ENCODE data around the gene SLC19A1. TPM values are rescaled to one million over a fixed set of nuclear protein-coding genes. Genes with fewer than 3 reads are reported as not detected.
"Not testable (repeated sequence)": the region's sequence is repeated elsewhere in the genome, so short reads cannot be mapped to it uniquely, and the experiment has no call there.

Gene SLC19A1
- polyA plus RNA-seq, 3 donors, result 41.7 to 62.4 (median 53.5) TPM

DNA sequence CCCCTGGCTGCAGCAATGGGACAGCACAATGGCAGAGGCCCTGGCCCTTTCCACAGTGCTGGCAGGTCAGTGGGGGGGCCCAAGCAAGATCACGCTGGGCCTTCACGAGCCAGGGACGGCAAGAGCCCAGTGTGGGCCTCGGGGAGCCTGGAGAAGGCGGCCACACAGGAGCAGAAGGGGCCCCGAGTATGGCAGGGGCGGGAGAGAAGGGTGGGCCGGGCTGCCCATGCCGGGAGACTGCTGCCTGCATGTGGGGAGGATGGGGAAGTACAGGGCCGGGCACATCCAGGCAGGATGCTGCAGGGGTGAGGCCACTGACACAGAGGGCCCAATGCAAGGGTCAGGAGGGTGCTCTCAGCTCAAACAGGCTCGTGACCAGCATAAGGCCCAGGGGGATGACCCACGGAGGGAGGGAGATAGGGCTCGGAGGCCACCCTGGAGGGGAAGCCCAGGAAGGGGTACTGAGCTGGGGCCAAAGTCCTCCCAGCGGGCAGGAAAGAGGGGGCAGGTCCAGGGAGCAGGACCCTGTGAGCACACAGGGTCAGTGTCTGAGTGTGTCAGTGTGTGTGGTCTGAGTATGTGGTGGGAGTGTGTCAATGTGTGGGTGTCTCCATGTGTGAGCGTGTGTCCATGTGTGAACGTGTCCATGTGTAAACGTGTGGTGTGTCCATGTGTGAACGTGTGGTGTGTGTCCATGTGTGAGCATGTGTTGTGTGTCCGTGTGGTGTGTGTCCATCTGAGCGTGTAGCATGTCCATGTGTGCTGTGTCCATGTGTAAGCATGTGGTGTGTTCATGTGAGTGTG, 13.1 kb downstream of the SLC19A1 start:
- peak in 1 of 11 donors; percentile 29 for DNase-seq (ENCODE audit: extremely low read depth in 1 of 11, low read depth in 9 of 11, low spot score in 4 of 11)

DNA sequence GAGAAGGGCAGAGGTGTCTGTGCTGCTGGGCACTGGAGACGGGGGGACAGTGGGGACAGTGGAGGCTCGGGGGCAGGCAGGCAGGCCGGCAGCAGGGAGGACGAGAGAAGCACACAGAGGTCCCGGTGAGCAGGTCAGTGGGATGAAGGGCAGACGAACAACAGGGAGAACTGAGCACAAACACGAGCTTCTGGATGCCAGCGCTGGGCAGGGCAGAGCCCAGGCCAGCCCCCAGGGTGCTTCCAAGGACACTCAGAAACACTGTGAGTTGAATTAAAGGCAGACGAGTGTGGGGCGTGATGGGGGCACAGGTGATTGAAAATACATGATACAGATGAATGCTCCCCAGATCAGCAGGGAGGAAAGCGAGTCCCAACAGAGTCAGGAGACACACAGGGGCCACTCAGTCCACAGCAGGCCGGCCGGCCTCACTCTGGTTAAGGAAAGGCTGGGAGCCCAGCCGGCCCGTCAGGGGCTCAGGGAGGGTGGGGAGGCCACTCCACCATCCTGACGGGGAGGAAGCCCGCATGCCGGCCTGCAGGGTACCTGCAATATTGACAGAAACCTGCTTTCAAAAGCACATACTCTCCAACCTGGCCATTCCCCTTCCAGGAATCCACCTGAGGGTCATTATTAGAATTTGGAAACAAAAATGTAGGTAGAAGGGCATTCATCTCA, 14.1 kb downstream of the SLC19A1 start:
- DNase-seq (ENCODE audit: extremely low read depth in 1 of 11, low read depth in 9 of 11, low spot score in 4 of 11), result no peak

DNA sequence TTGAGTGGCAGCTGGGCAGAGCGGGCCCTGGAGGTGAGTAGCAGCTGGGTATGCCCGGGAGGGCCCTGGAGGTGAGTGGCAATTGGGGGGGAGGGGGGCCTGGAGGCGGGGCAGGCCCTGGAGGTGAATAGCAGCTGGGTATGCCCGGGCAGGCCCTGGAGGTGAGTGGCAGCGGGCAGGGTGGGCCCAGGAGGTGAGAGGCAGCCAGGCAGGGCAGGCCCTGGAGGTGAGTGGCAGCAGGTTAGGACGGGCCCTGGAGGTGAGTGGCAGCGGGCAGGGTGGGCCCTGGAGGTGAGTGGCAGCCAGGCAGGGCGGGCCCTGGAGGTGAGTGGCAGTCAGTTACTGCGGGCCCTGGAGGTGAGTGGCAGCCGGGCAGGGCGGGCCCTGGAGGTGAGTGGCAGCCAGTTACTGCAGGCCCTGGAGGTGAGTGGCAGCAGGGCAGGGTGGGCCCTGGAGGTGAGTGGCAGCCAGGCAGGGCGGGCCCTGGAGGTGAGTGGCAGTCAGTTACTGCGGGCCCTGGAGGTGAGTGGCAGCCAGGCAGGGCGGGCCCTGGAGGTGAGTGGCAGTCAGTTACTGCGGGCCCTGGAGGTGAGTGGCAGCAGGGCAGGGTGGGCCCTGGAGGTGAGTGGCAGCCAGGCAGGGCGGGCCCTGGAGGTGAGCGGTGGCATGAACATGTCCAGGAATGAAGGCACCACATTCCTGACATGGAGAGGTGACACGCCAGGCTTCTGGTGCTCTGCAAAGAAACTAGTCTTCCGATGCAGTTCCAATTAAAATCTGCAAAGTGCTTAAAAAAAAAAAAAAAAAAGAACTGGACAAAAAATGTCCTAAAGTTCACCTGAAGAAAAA, 14.9 kb downstream of the SLC19A1 start:
- DNase-seq (ENCODE audit: extremely low read depth in 1 of 11, low read depth in 9 of 11, low spot score in 4 of 11), result not testable (repeated sequence)

DNA sequence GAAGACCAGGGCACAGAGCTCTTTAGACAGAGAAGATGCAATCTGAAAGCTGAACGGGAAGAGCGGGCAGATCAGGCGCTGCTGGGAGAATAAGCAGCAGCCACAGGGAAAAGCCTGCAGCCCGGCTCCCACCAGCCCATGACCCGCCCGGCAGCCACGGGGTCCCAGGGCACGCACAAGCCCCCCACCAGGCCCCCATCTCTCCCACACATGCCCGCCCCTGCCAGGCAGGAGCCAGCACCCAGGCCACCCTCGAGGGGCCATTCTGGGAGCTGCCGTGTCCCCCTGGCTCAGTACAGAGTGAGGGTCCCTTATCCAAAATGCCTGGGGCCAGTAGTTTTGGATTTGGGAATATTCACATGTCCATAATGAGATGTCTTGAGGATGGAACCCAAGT, 16.3 kb downstream of the SLC19A1 start:
- no peak for DNase-seq (ENCODE audit: extremely low read depth in 1 of 11, low read depth in 9 of 11, low spot score in 4 of 11)

DNA sequence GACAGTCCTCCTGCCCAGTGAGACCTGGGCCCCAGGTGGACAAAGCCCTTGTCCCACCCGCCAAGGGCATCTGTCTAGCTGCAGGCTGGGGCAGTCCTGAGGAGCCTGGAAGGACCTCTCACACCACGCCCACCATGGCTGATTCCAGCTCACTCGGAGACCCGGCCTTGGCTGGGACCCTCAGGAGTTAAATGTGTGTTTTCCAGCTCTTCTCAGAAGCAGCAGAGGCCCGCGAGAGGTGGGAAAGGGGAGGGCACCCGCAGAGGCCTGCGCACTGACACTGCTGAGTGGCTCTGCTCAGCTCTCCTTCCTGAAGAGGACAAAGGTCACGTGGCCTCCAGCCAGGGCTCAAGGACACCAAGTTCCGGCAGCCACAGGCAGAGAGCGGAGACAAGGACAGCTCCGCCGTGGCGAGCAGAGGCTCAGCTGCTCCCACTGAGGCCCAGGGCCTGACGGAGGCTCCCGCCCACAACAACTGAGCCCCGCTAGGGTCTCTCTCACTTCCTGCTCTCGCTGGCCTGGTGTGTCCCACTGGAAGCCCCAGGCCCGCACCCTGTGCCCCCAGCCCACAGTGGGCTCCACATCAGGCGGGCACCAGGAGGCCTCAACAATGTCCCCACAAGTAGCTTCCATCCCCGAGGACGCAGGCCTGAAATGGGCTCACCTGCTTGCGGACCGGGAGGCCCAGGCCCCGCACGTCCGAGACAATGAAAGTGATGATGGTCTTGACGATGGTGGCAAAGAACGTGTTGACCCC, 16.9 kb downstream of the SLC19A1 start:
- peak in 1 of 11 donors; percentile 18 for DNase-seq (ENCODE audit: extremely low read depth in 1 of 11, low read depth in 9 of 11, low spot score in 4 of 11)

DNA sequence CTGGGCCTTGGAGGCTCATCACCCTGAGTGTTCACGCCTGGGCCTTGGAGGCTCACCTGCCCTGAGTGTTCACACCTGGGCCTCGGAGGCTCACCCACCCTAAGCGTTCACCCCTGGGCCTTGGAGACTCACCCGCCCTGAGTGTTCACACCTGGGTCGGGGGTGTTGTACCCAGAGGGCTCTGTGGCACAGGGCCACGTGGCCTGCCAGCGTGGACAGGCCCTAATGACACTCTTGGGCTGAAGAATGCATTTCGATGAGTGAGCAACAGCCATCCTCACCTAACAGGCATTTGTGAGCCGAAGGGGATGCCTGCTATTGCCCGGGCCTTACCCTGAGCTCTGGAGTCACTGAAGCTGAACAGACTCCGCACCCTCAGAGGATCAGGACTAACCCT, 17.5 kb downstream of the SLC19A1 start:
- no peak for DNase-seq (ENCODE audit: extremely low read depth in 1 of 11, low read depth in 9 of 11, low spot score in 4 of 11)

DNA sequence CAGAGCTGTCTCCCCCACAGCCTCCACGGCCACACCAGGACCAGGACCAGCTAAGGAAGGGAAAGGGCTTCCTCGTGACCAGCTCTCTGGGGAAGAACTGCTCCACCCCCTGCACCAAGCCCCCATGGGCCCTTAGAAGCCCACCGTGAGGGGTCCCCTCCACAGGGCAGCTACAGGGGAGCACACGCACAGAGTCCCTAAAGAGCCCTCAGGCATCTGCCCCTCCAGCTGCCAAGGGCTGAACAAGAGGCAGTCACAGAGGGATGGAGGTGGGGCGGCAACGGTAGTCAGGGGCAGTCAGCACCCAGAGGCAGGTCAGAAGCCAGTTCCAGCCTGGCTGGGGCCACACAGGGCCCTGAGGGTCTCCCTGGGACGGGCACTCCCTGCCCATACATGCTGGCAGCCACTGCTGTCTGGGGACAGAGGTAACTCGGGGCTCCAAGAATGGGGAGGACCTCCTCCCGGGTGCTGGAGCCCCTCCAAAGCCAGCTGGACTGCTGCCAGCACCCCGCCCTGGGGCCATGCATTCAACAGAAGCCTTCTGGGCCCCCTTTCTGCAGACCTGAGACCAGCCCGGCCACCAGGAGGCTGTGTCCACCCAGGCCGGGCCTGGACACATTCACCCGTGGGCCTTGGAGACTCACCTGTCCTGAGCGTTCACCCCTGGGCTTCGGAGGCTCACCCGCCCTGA, 18.7 kb downstream of the SLC19A1 start:
- no peak for DNase-seq (ENCODE audit: extremely low read depth in 1 of 11, low read depth in 9 of 11, low spot score in 4 of 11)

DNA sequence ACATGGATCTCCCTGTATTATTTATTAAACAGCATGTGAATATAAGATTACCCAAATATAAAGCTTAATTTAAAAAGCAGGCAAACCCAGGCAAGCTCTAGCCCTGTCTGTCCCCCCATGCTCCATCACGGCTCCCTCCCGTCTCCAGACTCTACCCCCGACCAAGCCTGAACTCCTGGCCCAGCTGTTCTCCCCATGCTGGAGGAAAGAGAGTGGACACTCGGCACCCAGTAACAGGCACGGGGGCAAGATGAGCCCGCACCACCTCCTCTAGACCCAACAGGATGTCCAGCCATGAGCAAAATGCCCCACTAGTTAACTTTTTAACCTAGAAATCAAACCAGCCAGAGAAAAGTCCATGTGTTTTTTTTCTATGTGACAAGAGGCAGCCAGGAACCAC, 19.3 kb downstream of the SLC19A1 start:
- DNase-seq (ENCODE audit: extremely low read depth in 1 of 11, low read depth in 9 of 11, low spot score in 4 of 11), result no peak

DNA sequence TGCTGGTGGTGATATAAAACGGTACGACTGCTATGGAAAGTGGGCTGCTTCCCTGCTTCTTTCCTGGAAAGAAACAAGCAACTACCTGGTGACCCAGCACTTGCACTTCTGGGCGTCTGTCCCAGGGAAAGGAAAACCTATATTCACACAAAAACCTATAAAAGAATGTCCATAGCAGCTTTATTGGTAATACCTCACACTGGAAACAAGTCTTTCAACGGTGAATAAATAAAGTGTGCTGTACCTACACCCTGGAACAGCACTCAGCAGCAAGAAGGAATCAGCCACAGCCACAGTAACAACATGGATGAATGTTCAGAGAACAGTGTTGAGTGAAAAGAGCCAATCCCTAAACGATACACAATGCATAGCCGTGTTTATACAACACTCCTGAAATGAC, 19.9 kb downstream of the SLC19A1 start:
- DNase-seq (ENCODE audit: extremely low read depth in 1 of 11, low read depth in 9 of 11, low spot score in 4 of 11), result no peak

DNA sequence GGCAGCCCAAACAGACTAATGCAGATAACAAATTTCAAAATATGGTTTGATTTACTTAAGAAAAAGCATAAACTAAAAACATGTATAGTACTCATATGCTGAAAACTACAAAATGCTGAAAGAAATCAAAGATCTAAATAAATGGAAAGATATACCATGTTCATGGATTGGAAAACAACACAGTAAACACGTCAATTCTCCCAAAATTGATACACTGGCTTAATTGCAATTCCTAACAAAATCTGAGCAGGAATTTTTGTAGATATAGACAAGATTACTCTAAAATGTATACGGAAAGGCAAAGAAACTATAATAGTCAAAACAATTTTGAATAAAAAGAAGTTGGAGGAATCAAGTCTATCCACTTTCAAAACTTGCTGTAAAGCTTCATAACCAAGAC, 21.0 kb downstream of the SLC19A1 start:
- DNase-seq (ENCODE audit: extremely low read depth in 1 of 11, low read depth in 9 of 11, low spot score in 4 of 11), result no peak

DNA sequence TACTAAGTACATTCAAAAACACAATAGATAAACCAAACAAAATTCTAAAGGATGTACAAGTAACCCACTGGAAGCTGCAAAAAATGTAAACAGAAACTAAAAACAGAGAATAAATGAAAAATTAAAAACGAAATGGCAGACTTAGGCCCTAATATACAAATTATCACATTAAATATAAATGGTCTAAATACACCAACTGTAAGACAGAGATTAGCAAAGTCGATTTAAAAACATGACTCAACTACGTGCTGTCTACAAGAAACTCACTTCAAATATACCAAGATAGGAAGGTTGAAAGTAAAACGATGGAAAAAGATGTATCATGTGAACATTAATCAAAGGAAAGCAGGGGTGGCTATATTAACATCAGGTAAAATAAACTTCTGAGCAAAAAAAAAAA, 23.1 kb downstream of the SLC19A1 start:
- DNase-seq (ENCODE audit: extremely low read depth in 1 of 11, low read depth in 9 of 11, low spot score in 4 of 11), result no peak

DNA sequence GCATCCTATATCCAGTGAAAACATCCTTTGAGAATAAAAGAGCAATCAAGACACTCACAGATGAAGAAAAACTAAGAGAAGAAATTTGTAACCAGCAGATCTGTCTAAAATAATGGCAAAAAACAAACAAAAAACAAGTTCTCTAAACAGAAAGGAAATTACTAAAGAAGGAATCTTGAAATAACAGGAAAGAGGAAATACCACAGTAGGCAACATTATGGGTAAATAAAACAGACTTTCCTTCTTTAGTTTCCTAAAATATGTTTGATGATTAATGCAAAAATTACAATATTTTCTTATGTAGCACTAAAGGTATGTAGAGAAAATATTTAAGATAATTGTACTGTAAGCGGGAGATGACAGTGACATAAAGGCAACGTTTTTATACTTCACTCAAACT, 23.5 kb downstream of the SLC19A1 start:
- no peak for DNase-seq (ENCODE audit: extremely low read depth in 1 of 11, low read depth in 9 of 11, low spot score in 4 of 11)

DNA sequence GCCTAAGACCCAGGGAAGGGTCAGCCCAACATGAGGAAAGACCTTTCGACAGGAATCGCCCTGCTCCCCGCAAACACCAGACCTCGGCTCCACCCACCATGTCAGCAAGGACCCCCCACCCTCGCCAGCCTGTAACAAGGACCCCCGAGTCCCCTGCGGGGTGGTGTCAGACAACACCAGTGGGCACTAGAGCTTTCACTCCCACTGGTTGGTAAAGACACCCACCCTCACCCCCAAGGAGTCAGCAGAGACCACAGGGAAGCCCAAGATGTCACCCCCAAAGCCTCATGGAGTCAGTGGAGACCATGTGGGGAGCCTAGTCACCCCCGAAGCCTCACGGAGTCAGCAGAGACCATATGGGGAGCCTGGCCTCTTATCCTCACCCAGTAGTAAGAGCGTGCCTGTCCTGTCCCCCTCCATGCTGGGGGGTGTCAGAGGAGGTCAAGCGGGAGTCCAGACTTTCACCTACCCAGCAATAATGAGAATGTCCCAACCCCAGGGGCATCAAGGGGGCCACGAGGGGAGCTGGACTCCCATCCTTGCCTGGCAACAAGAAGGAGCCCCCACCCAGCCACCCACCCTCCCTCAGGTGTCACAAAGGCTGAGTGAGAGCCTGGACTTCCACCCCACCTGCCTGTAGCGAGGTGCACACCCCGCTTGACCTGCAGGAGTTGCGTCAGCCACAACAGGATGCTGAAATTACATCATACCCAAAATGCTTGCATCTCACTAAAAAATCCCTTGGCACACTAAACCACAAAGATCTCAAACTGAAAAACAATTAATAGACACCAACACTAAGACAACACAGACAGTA, 24.8 kb downstream of the SLC19A1 start:
- no peak for DNase-seq (ENCODE audit: extremely low read depth in 1 of 11, low read depth in 9 of 11, low spot score in 4 of 11)

DNA sequence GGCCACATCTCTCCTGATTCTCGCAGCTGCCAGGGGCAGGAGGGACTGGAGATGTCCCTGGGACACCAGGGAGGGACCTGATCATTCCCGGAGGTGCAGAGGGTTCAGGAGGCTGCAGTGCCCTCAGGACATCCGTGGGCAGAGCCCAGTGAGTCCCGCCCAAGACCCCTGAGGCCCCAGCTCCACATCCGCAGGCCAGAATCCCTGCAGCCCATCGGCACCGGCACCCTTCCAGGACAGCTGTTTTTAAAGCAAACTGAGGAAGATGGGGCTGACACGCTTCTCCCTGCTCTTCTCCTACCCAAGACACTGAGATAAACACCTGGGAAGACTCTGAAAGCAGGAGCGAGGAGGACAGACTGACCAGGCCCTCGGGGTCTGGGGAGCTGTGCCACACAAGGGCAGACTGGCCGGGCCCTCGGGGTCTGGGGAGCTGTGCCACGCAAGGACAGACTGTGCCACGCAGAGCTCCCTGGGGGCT, 25.5 kb downstream of the SLC19A1 start:
- no peak for DNase-seq (ENCODE audit: extremely low read depth in 1 of 11, low read depth in 9 of 11, low spot score in 4 of 11)

DNA sequence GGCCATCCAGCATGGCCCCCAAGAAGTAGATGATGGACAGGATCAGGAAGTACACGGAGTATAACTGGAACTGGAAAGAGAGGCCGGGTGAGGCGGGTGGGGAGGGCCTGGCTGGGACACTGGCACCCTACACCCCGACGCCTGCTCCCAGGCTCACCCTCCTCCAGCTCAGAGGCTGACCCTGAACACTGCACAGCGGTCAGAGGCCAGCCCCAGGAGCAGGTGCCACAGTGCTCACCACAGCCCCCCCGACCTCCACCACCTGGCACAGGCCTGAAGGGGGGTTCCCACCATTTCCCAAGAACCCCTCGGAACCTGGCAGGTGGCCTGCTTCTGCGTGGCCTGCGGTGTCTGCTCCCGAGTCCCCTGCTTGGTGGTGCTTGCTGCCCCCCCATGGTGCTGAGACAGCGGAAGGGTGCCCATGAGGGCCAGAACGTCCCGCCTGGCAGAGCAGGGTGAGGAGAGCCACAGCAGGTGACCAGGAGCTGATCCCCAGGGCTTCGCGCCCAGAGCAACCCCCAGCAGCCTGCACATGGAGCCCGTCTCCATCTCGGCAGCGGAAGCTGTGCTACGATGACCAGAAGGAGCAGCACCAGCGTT, 26.1 kb downstream of the SLC19A1 start:
- DNase-seq (ENCODE audit: extremely low read depth in 1 of 11, low read depth in 9 of 11, low spot score in 4 of 11), result no peak

DNA sequence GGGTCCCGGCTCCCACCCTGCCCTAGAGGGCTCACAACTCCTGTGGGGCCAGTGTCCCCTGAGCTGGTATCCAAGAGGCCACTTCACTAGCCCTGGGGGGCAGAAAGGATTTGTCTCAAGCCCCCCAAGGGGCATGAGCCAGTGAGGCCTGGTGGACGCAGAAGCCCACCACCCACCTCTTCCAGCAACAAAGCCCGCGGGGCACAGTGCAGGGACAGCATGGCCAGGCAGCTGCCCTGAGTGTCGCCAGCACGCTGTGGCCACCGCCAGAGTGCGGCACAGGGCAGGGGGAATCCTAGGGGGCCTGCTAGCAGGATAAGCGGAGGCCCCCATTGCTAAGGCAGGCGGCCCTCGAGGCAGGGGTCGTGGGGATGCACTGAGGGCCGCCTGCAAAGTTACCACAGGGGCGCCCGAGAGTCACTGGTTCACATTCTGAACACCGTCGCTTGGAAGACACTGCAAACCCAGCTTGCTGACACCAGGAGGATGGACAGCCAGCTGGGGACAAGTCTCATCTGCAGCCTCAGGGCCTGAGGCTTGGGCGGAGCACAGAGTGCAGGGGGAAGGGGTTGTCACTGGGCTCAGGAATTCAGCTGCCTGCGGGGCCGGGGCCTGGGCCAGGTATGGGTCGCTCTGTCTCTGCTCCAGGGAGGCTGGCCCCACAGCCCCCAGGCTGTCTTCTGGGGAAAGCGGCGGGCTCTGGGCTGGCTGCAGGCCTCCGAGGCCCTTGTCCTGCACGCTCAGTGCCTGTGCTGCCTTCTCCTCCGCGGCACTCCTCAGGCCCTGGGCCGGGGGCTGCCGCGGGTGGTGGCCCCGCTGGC, 26.8 kb downstream of the SLC19A1 start:
- DNase-seq (ENCODE audit: extremely low read depth in 1 of 11, low read depth in 9 of 11, low spot score in 4 of 11), result no peak

All from renal cortex interstitium (tissue), 11 donors.